KMS-11 (cell line): ENCODE data around the gene CMIP.
"Not testable (repeated sequence)": the region's sequence is repeated elsewhere in the genome, so short reads cannot be mapped to it uniquely, and the experiment has no call there.

Experiments used
- H2AFZ ChIP-seq: fragments of 200-600 bp; sonication (generic); 2 replicates; pipeline ENCODE4 v1.6.1; 2016; ENCODE audit warnings: antibody characterized with exemption, mixed run types, low read depth
- H3K27ac ChIP-seq: fragments of 200-600 bp; sonication (generic); 2 replicates; pipeline ENCODE4 v1.6.1; 2016; ENCODE audit warnings: mild to moderate bottlenecking, mixed run types
- H3K27me3 ChIP-seq: fragments of 200-600 bp; sonication (generic); 2 replicates; pipeline ENCODE4 v1.6.1; 2017; ENCODE audit warnings: mild to moderate bottlenecking, low read depth, mixed run types, moderate library complexity; ENCODE audit not compliant: insufficient read depth
- H3K36me3 ChIP-seq: fragments of 200-600 bp; sonication (generic); 2 replicates; pipeline ENCODE4 v1.6.1; 2017; ENCODE audit warnings: mild to moderate bottlenecking, mixed run types; ENCODE audit not compliant: insufficient read depth
- H3K4me1 ChIP-seq: fragments of 200-600 bp; sonication (generic); 2 replicates; pipeline ENCODE4 v1.6.1; 2016; ENCODE audit warnings: mild to moderate bottlenecking, low read depth, mixed run types; ENCODE audit not compliant: poor library complexity, severe bottlenecking
- H3K4me2 ChIP-seq: fragments of 200-600 bp; sonication (generic); 2 replicates; pipeline ENCODE4 v1.7.0; 2016; ENCODE audit warnings: mild to moderate bottlenecking, mixed run types
- H3K4me3 ChIP-seq: fragments of 200-600 bp; sonication (generic); IDR thresholded peaks from 2 replicates; pipeline ENCODE4 v1.6.1; 2017; ENCODE audit warnings: low read depth, low read length, mixed read lengths; ENCODE audit not compliant: insufficient read depth
- H3K79me2 ChIP-seq: fragments of 200-600 bp; sonication (generic); 2 replicates; pipeline ENCODE4 v1.6.1; 2016; ENCODE audit warnings: low read depth, mixed run types; ENCODE audit not compliant: insufficient read depth
- H3K9ac ChIP-seq: fragments of 200-600 bp; sonication (generic); 2 replicates; pipeline ENCODE4 v1.6.1; 2016; ENCODE audit warnings: mild to moderate bottlenecking, mixed run types
- H4K20me1 ChIP-seq: fragments of 200-600 bp; sonication (generic); 2 replicates; pipeline ENCODE4 v1.6.1; 2016; ENCODE audit warnings: mild to moderate bottlenecking, mixed run types; ENCODE audit not compliant: insufficient read depth
- TF ChIP-seq, protein P1 (sequence below): fragments of 200-600 bp; sonication (generic); conservative IDR thresholded peaks from 2 replicates; pipeline ENCODE4 v1.6.1; 2017; ENCODE audit warnings: low read depth, mild to moderate bottlenecking, antibody characterized with exemption, low read length, moderate library complexity, mixed read lengths

Gene CMIP

DNA sequence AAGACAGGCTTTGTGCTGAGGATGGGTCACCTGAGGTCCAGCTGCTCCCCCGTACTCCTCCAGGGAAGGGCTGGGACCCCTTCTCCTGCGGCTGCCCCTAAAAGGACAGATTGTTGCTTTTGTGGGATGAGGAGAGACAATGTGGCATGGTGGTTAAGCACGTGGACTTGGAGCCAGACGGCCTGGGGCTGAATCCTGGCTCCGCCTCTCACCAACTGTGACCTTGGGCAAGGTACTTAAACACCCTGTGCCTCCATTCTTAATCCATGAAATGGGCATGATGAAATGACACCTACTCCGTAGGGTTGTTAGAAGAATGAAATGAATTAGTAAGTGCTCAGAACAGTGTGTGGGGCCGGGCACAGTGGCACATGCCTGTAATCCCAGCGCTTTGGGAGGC is 294.9 kb downstream of the CMIP start:
- no peaks in the 10 kb centered on the region for H3K27me3 ChIP-seq
- no peaks in the 10 kb centered on the region for H4K20me1 ChIP-seq
- no peak overlapping the region for H2AFZ ChIP-seq
- no peaks in the 10 kb centered on the region for H3K36me3 ChIP-seq
- no peak overlapping the region for H3K27ac ChIP-seq
- no peak overlapping the region for H3K4me3 ChIP-seq
- TF ChIP-seq, protein P1, sequence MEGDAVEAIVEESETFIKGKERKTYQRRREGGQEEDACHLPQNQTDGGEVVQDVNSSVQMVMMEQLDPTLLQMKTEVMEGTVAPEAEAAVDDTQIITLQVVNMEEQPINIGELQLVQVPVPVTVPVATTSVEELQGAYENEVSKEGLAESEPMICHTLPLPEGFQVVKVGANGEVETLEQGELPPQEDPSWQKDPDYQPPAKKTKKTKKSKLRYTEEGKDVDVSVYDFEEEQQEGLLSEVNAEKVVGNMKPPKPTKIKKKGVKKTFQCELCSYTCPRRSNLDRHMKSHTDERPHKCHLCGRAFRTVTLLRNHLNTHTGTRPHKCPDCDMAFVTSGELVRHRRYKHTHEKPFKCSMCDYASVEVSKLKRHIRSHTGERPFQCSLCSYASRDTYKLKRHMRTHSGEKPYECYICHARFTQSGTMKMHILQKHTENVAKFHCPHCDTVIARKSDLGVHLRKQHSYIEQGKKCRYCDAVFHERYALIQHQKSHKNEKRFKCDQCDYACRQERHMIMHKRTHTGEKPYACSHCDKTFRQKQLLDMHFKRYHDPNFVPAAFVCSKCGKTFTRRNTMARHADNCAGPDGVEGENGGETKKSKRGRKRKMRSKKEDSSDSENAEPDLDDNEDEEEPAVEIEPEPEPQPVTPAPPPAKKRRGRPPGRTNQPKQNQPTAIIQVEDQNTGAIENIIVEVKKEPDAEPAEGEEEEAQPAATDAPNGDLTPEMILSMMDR: no peak
- H3K4me1 ChIP-seq: peaks cover 36% of the 10 kb centered on the region
- H3K79me2 ChIP-seq: no peaks in the 10 kb centered on the region
- no peak overlapping the region for H3K9ac ChIP-seq
- no peak overlapping the region for H3K4me2 ChIP-seq

DNA sequence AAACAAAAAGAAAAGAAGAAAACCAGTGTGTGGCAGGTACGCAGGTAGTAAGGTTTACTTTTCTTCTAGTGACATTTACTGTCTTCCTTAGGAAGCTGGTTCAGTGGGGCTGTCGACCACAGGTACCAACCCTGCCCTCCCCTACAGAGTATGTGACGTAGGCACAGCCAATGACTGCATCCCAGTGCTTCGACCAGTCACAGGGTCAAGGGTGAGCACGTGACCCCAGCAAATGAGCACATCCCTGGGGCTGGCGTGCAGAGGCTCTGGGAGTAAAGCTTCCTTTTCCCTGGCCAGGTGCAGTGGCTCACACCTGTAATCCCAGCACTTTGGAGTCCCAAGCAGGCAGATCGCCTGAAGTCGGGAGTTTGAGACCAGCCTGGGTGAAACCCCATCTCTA is 295.6 kb downstream of the CMIP start:
- peak overlapping the region; percentile 52; the same call in 1 of the 2 replicates for H2AFZ ChIP-seq
- H3K9ac ChIP-seq: no peak overlapping the region
- no peaks in the 10 kb centered on the region for H3K36me3 ChIP-seq
- H4K20me1 ChIP-seq: no peaks in the 10 kb centered on the region
- no peaks in the 10 kb centered on the region for H3K79me2 ChIP-seq
- H3K4me2 ChIP-seq: peak overlapping the region; percentile 56; the same call in 1 of the 2 replicates
- H3K27me3 ChIP-seq: no peaks in the 10 kb centered on the region
- H3K27ac ChIP-seq: no peak overlapping the region
- TF ChIP-seq, protein P1: no peak
- peaks cover 36% of the 10 kb centered on the region for H3K4me1 ChIP-seq
- H3K4me3 ChIP-seq: no peak overlapping the region

DNA sequence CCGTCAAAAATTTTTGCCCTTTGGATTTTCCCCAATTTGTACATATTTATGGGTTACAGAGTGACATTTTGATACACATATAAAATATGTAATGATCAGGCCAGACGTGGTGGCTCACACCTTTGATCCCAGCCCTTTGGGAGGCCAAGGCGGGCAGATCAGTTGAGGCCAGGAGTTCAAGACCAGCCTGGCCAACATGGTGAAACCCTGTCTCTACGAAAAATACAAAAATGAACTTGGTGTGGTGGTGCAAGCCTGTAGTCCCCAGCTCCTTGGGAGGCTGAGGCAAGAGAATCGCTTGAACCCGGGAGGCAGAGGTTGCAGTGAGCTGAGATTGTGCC is 296.8 kb downstream of the CMIP start:
- H4K20me1 ChIP-seq, H3K27ac ChIP-seq, H3K36me3 ChIP-seq, H3K4me2 ChIP-seq, H2AFZ ChIP-seq, H3K79me2 ChIP-seq, H3K27me3 ChIP-seq, H3K9ac ChIP-seq, H3K4me3 ChIP-seq: not testable (repeated sequence)
- peaks cover 42% of the 10 kb centered on the region for H3K4me1 ChIP-seq

DNA sequence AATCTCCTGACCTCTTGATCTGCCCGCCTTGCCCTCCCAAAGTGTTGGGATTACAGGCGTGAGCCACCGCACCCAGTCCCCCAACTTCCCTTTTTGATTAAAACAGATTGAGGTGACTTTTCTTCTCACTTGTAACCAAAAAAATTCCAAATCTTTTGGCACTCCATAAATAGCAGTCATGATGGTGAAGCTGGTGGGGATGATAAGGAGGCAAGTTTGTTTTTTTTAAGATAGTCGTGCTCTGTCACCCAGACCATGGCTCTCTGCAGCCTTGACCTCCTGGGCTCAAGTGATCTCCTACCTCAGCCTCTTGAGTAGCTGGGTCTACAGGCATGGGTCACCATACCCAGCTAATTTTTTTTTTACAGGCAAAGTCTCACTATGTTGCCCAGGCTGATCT is 299.8 kb downstream of the CMIP start:
- TF ChIP-seq, protein P1: no peak
- Histone ChIP-seq H3K4me2 (no peak overlapping the region), H2AFZ (no peak overlapping the region), H3K4me3 (no peak overlapping the region), H3K27ac (no peak overlapping the region), H3K9ac (no peak overlapping the region), H3K36me3 (no peaks in the 10 kb centered on the region), H3K27me3 (no peaks in the 10 kb centered on the region), H4K20me1 (no peaks in the 10 kb centered on the region), H3K79me2 (no peaks in the 10 kb centered on the region), H3K4me1 (peaks cover 26% of the 10 kb centered on the region)

DNA sequence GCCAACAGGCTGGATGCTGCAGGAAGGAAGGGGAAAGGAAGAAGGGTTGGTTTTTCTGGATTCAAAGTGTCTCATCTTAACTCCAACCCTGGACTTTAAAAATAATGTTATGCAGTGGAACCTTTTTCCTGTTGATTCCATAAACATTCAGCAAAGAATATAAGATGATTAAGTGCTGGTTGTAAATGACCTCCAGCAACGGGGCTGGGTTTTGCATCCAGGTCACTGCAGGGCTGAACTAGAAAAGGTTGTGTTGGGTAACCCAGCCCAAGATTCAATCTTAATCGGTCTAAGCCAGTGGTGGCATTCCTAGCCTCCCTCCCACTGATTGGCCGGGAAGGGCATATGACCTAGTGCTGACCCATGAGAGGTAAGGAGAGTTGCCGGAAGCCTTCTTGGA is 300.3 kb downstream of the CMIP start:
- TF ChIP-seq, protein P1: no peak
- peaks cover 21% of the 10 kb centered on the region for H3K4me1 ChIP-seq
- no peak overlapping the region for H3K27ac ChIP-seq
- no peaks in the 10 kb centered on the region for H4K20me1 ChIP-seq
- H3K27me3 ChIP-seq: no peaks in the 10 kb centered on the region
- no peaks in the 10 kb centered on the region for H3K79me2 ChIP-seq
- peak overlapping the region; percentile 66; the same call in 1 of the 2 replicates for H2AFZ ChIP-seq
- H3K4me3 ChIP-seq: no peak overlapping the region
- H3K4me2 ChIP-seq: no peak overlapping the region
- no peaks in the 10 kb centered on the region for H3K36me3 ChIP-seq
- no peak overlapping the region for H3K9ac ChIP-seq
